H1 (cell line): ENCODE measurements around the gene RASD2. TPM values are rescaled to one million over a fixed set of nuclear protein-coding genes. Genes with fewer than 3 reads are reported as not detected.
A peak's percentile ranks its signal among the peaks of the same experiment; 100 is the strongest.

Experiments
- CTCF ChIA-PET: fragments of 300-600 bp; sonication (Branson Sonifier 250); formaldehyde crosslinking; loops from one replicate; lab custom pipeline; 2021; ENCODE audit not compliant: partially characterized antibody; lab: Charles Lee
- POLR2A ChIA-PET: fragments of 300-600 bp; sonication (Branson Sonifier 250); formaldehyde crosslinking; loops from one replicate; lab custom pipeline; 2021; ENCODE audit warnings: inconsistent platforms; ENCODE audit not compliant: partially characterized antibody; lab: Charles Lee
- DNase-seq, 2 experiments: peaks; one replicate each; pipeline versions ENCODE4 v3.0.0 to v3.0.0-alpha.2; 2010 to 2022; ENCODE audit warnings: low spot score in 2 of 2, low read depth in 1 of 2, mixed read lengths in 1 of 2
- FAIRE-seq: peaks from 2 replicates; lab custom pipeline; 2011; peaks lifted over from hg19 to GRCh38; lab: Jason Lieb, UNC
- H2AFZ ChIP-seq: 2 replicates; pipeline ENCODE4 v1.8.1; 2012; ENCODE audit warnings: low read length, inconsistent platforms
- H2AK5ac ChIP-seq: 2 replicates; pipeline ENCODE4 v1.6.1; 2013; ENCODE audit warnings: low read depth, low read length
- H2BK120ac ChIP-seq: replicated peaks from 2 replicates; pipeline ENCODE3; 2013; ENCODE audit warnings: low read depth, low read length, inconsistent platforms
- H2BK12ac ChIP-seq: 2 replicates; pipeline ENCODE4 v1.6.1; 2013; ENCODE audit warnings: low read depth, low read length
- H2BK15ac ChIP-seq: 2 replicates; pipeline ENCODE4 v1.6.1; 2013; ENCODE audit warnings: low read length
- H2BK20ac ChIP-seq: 2 replicates; pipeline ENCODE4 v1.6.1; 2013; ENCODE audit warnings: low read length
- H2BK5ac ChIP-seq: 2 replicates; pipeline ENCODE4 v1.6.1; 2013; ENCODE audit warnings: low read depth, low read length
- H3K14ac ChIP-seq: 2 replicates; pipeline ENCODE4 v1.6.1; 2013; ENCODE audit warnings: inconsistent platforms; ENCODE audit not compliant: insufficient read length
- H3K18ac ChIP-seq: 2 replicates; pipeline ENCODE4 v1.6.1; 2013; ENCODE audit warnings: low read length; ENCODE audit errors: extremely low read depth
- H3K23ac ChIP-seq: 2 replicates; pipeline ENCODE4 v1.6.1; 2013; ENCODE audit warnings: inconsistent platforms; ENCODE audit not compliant: insufficient read length
- H3K23me2 ChIP-seq: 2 replicates; pipeline ENCODE4 v1.6.1; 2013; ENCODE audit warnings: low read depth, low read length
- H3K27ac ChIP-seq: 2 replicates; pipeline ENCODE4 v1.6.1; 2011; ENCODE audit warnings: low read depth, low read length, inconsistent platforms
- H3K27me3 ChIP-seq, 4 experiments: replicated peaks in 1 of 4; 1 replicate in 1 of 4; 2 replicates in 3 of 4; pipeline versions ENCODE4 v1.6.1 to v1.8.1; 2011 to 2013; ENCODE audit warnings: low read length in 3 of 4, mild to moderate bottlenecking in 3 of 4, inconsistent platforms in 2 of 4, mixed read lengths in 2 of 4, moderate library complexity in 1 of 4; ENCODE audit not compliant: control insufficient read depth in 3 of 4, insufficient read depth in 3 of 4; ENCODE audit errors: extremely low read depth in 1 of 4
- H3K36me3 ChIP-seq, 4 experiments: 2 replicates each; pipeline versions ENCODE4 v1.6.1 to v1.8.1; 2011 to 2013; ENCODE audit warnings: mild to moderate bottlenecking in 4 of 4, low read length in 3 of 4, moderate library complexity in 2 of 4, control low read depth in 1 of 4, inconsistent platforms in 1 of 4; ENCODE audit not compliant: insufficient read depth in 4 of 4, control insufficient read depth in 2 of 4
- H3K4ac ChIP-seq: replicated peaks from 2 replicates; pipeline ENCODE3; 2013; ENCODE audit warnings: low read length, low read depth, mixed read lengths, inconsistent platforms; ENCODE audit not compliant: insufficient read length
- H3K4me1 ChIP-seq, 4 experiments: replicated peaks in 1 of 4; 1 replicate in 1 of 4; 2 replicates in 3 of 4; pipeline versions ENCODE4 v1.6.1 to v1.8.1; 2011 to 2013; ENCODE audit warnings: low read length in 3 of 4, inconsistent platforms in 2 of 4, mixed read lengths in 1 of 4; ENCODE audit not compliant: insufficient read depth in 4 of 4, control insufficient read depth in 3 of 4
- H3K4me2 ChIP-seq, 2 experiments: 2 replicates each; pipeline versions ENCODE4 v1.6.1 to v1.8.1; 2011 to 2013; ENCODE audit warnings: low read depth in 2 of 2, low read length in 2 of 2, control low read depth in 1 of 2, inconsistent platforms in 1 of 2, mild to moderate bottlenecking in 1 of 2; ENCODE audit not compliant: insufficient read depth in 1 of 2
- H3K4me3 ChIP-seq, 4 experiments: fragments of 200-600, 300-600 bp in 1 of 4; sonication (generic), shearing (Covaris generic), sonication (Bioruptor Twin) in 1 of 4; 2 replicates each; pipeline versions ENCODE4 v1.5.1 to v1.8.1; 2011 to 2016; ENCODE audit warnings: low read length in 4 of 4, low read depth in 3 of 4, control low read depth in 2 of 4, inconsistent platforms in 2 of 4, mild to moderate bottlenecking in 2 of 4, mixed read lengths in 1 of 4, moderate library complexity in 1 of 4; ENCODE audit not compliant: insufficient read depth in 2 of 4; ENCODE audit errors: extremely low read depth in 1 of 4
- H3K56ac ChIP-seq: replicated peaks from 2 replicates; pipeline ENCODE3; 2013; ENCODE audit warnings: low read depth, mild to moderate bottlenecking, mixed read lengths, low read length, inconsistent platforms; ENCODE audit not compliant: insufficient read length
- H3K79me1 ChIP-seq: 2 replicates; pipeline ENCODE4 v1.6.1; 2013; ENCODE audit warnings: low read depth, low read length, control low read depth
- H3K79me2 ChIP-seq, 2 experiments: 2 replicates each; pipeline versions ENCODE4 v1.6.1 to v1.8.1; 2012 to 2013; ENCODE audit warnings: low read length in 2 of 2, mild to moderate bottlenecking in 2 of 2, inconsistent platforms in 1 of 2; ENCODE audit not compliant: insufficient read depth in 2 of 2, control insufficient read depth in 1 of 2
- H3K9ac ChIP-seq, 4 experiments: replicated peaks in 1 of 4; 1 replicate in 1 of 4; 2 replicates in 3 of 4; pipeline versions ENCODE4 v1.6.1 to v1.8.1; 2011 to 2013; ENCODE audit warnings: low read depth in 3 of 4, low read length in 3 of 4, control low read depth in 2 of 4, mild to moderate bottlenecking in 2 of 4, moderate library complexity in 2 of 4, inconsistent platforms in 1 of 4; ENCODE audit errors: extremely low read depth in 1 of 4
- H3K9me3 ChIP-seq, 2 experiments: 2 replicates each; pipeline versions ENCODE4 v1.6.1 to v1.8.1; 2012 to 2013; ENCODE audit warnings: mild to moderate bottlenecking in 2 of 2, moderate library complexity in 2 of 2, control low read depth in 1 of 2, inconsistent platforms in 1 of 2, low read depth in 1 of 2, low read length in 1 of 2, mixed read lengths in 1 of 2; ENCODE audit not compliant: insufficient read depth in 2 of 2
- H4K20me1 ChIP-seq, 2 experiments: replicated peaks in 1 of 2; 2 replicates each; pipeline versions ENCODE3 to v1.8.1; 2011 to 2013; ENCODE audit warnings: inconsistent platforms in 2 of 2, low read length in 2 of 2, mild to moderate bottlenecking in 1 of 2; ENCODE audit not compliant: insufficient read depth in 2 of 2, control insufficient read depth in 1 of 2
- H4K5ac ChIP-seq: 2 replicates; pipeline ENCODE4 v1.6.1; 2013; ENCODE audit warnings: low read length, low read depth, mixed read lengths, inconsistent platforms; ENCODE audit not compliant: insufficient read length
- H4K8ac ChIP-seq: 2 replicates; pipeline ENCODE4 v1.8.0; 2013; ENCODE audit warnings: mild to moderate bottlenecking, moderate library complexity, low read length, inconsistent platforms; ENCODE audit not compliant: insufficient read depth; ENCODE audit errors: extremely low read depth
- H4K91ac ChIP-seq: replicated peaks from 2 replicates; pipeline ENCODE3; 2013; ENCODE audit warnings: low read length, mixed read lengths, inconsistent platforms; ENCODE audit not compliant: insufficient read length
- KDM1A ChIP-seq: fragments of 200-600, 300-600 bp; sonication (generic); IDR thresholded peaks from 2 replicates; pipeline ENCODE4 v1.7.1; 2016; ENCODE audit warnings: mild to moderate bottlenecking, low read length, borderline replicate concordance
- MAFK ChIP-seq: IDR thresholded peaks from 2 replicates; pipeline ENCODE4 v1.6.1; 2012; ENCODE audit warnings: low read depth, mild to moderate bottlenecking, improper control_type of control experiment, low read length
- WGBS, 2 experiments: shearing (Covaris generic) in 1 of 2; methylation state at CpG; one replicate each; pipeline versions ENCODE4 v1.1.6 to v1.1.7; 2013 to 2015; ENCODE audit warnings: low lambda C conversion rate in 2 of 2, mixed read lengths in 2 of 2, inconsistent platforms in 1 of 2, low coverage in 1 of 2, missing lambda C conversion rate in 1 of 2; ENCODE audit not compliant: insufficient replicate concordance in 2 of 2, insufficient coverage in 1 of 2, insufficient read length in 1 of 2; ENCODE audit errors: extremely low coverage in 1 of 2, missing lambda C conversion rate in 1 of 2; 5-methylcytosine and 5-hydroxymethylcytosine counted together
- polyA plus RNA-seq, 7 experiments: library from polyadenylated mRNA; depleted of rRNA in 3 of 7; stranded (reverse) in 5 of 7; unstranded in 2 of 7; fragments of >200 nt in 5 of 7; fragments of 200-250 nt in 2 of 7; gene quantifications; 1 replicate in 5 of 7; 2 replicates in 1 of 7; 4 replicates in 1 of 7; pipeline versions ENCODE4 v1.2.1 to v1.2.3, GENCODE V29; 2011 to 2013; ENCODE audit warnings: missing spikeins in 2 of 7, mixed read lengths in 2 of 7
- total RNA-seq: library from RNA; stranded (reverse); fragmentation: NEBNext Ultra II Directional; extraction: Animal tissue kit (Norgen Biotek cat#: 25700); gene quantifications from 2 replicates; pipeline ENCODE4 v1.2.1, GENCODE V29; 2021

RASD2 gene
- total and polyA plus RNA-seq, 2 of the 8 experiments (the other 6 are each of a cell fraction or from before 2014, with no cell fraction given): 1.9 to 5.1 TPM

DNA sequence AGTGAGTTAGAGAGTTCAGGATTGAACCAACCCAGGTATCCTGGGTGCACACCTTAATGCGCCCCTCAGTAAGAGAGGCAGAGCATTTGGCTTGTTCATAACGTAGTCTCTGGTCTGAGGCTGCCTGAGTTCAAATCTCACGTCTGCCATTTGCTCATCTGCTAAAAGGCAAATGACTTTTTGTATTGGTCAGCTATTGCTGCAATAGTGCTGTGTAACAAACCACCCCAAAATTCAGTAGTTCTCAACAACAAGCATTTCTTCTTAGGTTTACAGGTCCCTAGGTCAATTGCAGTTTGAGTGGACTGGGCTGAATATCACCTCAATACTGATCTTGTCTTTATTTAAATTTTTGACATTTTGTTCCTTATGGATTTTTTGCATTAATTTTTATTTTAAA lies 18.1 kb downstream of the RASD2 start:
- H2BK15ac ChIP-seq: no peak overlapping the region
- H3K4ac ChIP-seq: no peak overlapping the region
- no peaks in the 10 kb centered on the region for H3K23me2 ChIP-seq
- CTCF ChIA-PET: interaction anchor here (1.4 kb wide), 1 partner anchor 20 kb away, joined by 3 read pairs; no protein-coding TSS in a partner anchor
- no peak overlapping the region for H4K8ac ChIP-seq
- no peak for DNase-seq
- H2BK5ac ChIP-seq: no peak overlapping the region
- no peaks in the 10 kb centered on the region for H3K27me3 ChIP-seq
- no peak overlapping the region for H3K56ac ChIP-seq
- TF ChIP-seq KDM1A (peak; percentile 52; the same call in 1 of the 2 replicates), MAFK (no peak)
- TF ChIP-seq, all 59 proteins: peak for 1
- H3K9ac ChIP-seq: no peak overlapping the region
- FAIRE-seq: no peak
- POLR2A ChIA-PET: interaction anchor here (1.2 kb wide), 1 partner anchor 10 kb away, joined by 4 read pairs; no protein-coding TSS in a partner anchor
- H3K79me2 ChIP-seq: no peaks in the 10 kb centered on the region
- no peaks in the 10 kb centered on the region for H3K9me3 ChIP-seq
- no peak overlapping the region for H2AK5ac ChIP-seq
- H4K5ac ChIP-seq: no peak overlapping the region
- H2AFZ ChIP-seq: no peak overlapping the region
- H2BK20ac ChIP-seq: no peak overlapping the region
- H4K91ac ChIP-seq: no peak overlapping the region
- H3K79me1 ChIP-seq: no peaks in the 10 kb centered on the region
- no peak overlapping the region for H3K4me2 ChIP-seq
- H3K23ac ChIP-seq: no peak overlapping the region
- H3K4me3 ChIP-seq: no peak overlapping the region
- H3K18ac ChIP-seq: no peak overlapping the region
- H3K14ac ChIP-seq: no peak overlapping the region
- 86% methylated on average over 3 of the region's 3 CpGs; no CpG with 5 or more reads in 1 of the 2 experiments for WGBS, 2 experiments
- H4K20me1 ChIP-seq: no peaks in the 10 kb centered on the region
- H2BK120ac ChIP-seq: no peak overlapping the region
- H2BK12ac ChIP-seq: no peak overlapping the region
- no peak overlapping the region for H3K27ac ChIP-seq
- H3K36me3 ChIP-seq: no peaks in the 10 kb centered on the region
- H3K4me1 ChIP-seq: peaks cover 0 to 7% (median 5%) of the 10 kb centered on the region in 4 experiments; a peak in 5 of 7 replicates
